ENCODE data around the gene MYO5A.

The MYO5A gene

GRCh38 chr15:52427804-52428203, 100.9 kb downstream of the MYO5A start (continued):
- no peak for TF ChIP-seq ZBTB6 (tag by site-specific recombination; IDR thresholded peaks at IDR 0.05)
- TF ChIP-seq ZBTB49 (tag by site-specific recombination; IDR thresholded peaks at IDR 0.05; ENCODE audit: low read depth): no peak
- no peak for TF ChIP-seq ZNF658 (tag by site-specific recombination; IDR thresholded peaks at IDR 0.05)
- TF ChIP-seq ZNF707 (tag by site-specific recombination; IDR thresholded peaks at IDR 0.05): peak; percentile 77; the same call in 1 of the 2 replicates
- TF ChIP-seq ZNF16 (tag by site-specific recombination; IDR thresholded peaks at IDR 0.05; ENCODE audit: low read depth): no peak
- 0 out of 2 replicates have a peak, but pooled peaks have one; percentile 29 for TF ChIP-seq ZBTB17 (tag by site-specific recombination; IDR thresholded peaks at IDR 0.05)
- no peak for TF ChIP-seq ZNF362 (tag by site-specific recombination; IDR thresholded peaks at IDR 0.05)
- no peak for TF ChIP-seq ZNF133 (tag by site-specific recombination; IDR thresholded peaks at IDR 0.05)
- TF ChIP-seq PRDM1 (tag by site-specific recombination; IDR thresholded peaks at IDR 0.05): peak; percentile 75; the same call in 1 of the 2 replicates
- TF ChIP-seq ZNF302 (tag by site-specific recombination; IDR thresholded peaks at IDR 0.05; ENCODE audit: low read depth): no peak

- H3K9me3 ChIP-seq (ENCODE audit: control insufficient read depth, insufficient read depth, low read depth, low read length): no peaks in the 10 kb centered on the region
- H3K27ac ChIP-seq (ENCODE audit: extremely low read depth, low read depth, low read length): no peak overlapping the region
- TF ChIP-seq ZNF121 (tag by site-specific recombination; IDR thresholded peaks at IDR 0.05) (peak; percentile 62; the same call in 1 of the 2 replicates), SALL2 (tag by site-specific recombination; IDR thresholded peaks at IDR 0.05; ENCODE audit: borderline replicate concordance) (no peak)
- no peaks in the 10 kb centered on the region for H3K4me1 ChIP-seq (ENCODE audit: control insufficient read depth, insufficient read depth, low read length)
- H3K4me3 ChIP-seq (ENCODE audit: low read depth, low read length): no peak overlapping the region
- ChIA-PET CTCF (interaction anchor here (0.5 kb wide), 1 partner anchor 211 kb away, joined by 3 read pairs; no protein-coding TSS in a partner anchor), POLR2A (no interaction called here)
- H3K36me3 ChIP-seq (ENCODE audit: control insufficient read depth in 2 of 2, insufficient read depth in 1 of 2, low read length in 2 of 2): no peaks in the 10 kb centered on the region
These were observed 103.7 kb downstream of the MYO5A start for GRCh38 chr15:52424856-52425431.

- Histone ChIP-seq H3K36me3 (ENCODE audit: control insufficient read depth in 2 of 2, insufficient read depth in 1 of 2, low read length in 2 of 2) (no peaks in the 10 kb centered on the region), H3K4me1 (ENCODE audit: control insufficient read depth, insufficient read depth, low read length) (no peaks in the 10 kb centered on the region), H3K27ac (ENCODE audit: extremely low read depth, low read depth, low read length) (no peak overlapping the region), H3K4me3 (ENCODE audit: low read depth, low read length) (no peak overlapping the region), H3K9me3 (ENCODE audit: control insufficient read depth, insufficient read depth, low read depth, low read length) (no peaks in the 10 kb centered on the region)
- POLR2A ChIA-PET: no interaction called here
- no peak for TF ChIP-seq ZBTB26 (tag by site-specific recombination; optimal IDR thresholded peaks at IDR 0.05)
- TF ChIP-seq ZBTB21 (tag by site-specific recombination; IDR thresholded peaks at IDR 0.05): no peak
- TF ChIP-seq ZNF335 (tag by site-specific recombination; conservative IDR thresholded peaks at IDR 0.05): no peak
- TF ChIP-seq ZNF133 (tag by site-specific recombination; IDR thresholded peaks at IDR 0.05): no peak
- no peak for TF ChIP-seq MZF1 (tag by site-specific recombination; IDR thresholded peaks at IDR 0.05; ENCODE audit: borderline replicate concordance)
- TF ChIP-seq ZNF610 (tag by site-specific recombination; IDR thresholded peaks at IDR 0.05; ENCODE audit: borderline replicate concordance): no peak
- TF ChIP-seq ZNF585B (tag by site-specific recombination; IDR thresholded peaks at IDR 0.05): no peak
- TF ChIP-seq MEIS1 (CRISPR knock-in tag; IDR thresholded peaks at IDR 0.05; ENCODE audit: borderline replicate concordance): no peak
- no peak for TF ChIP-seq ZNF324 (tag by site-specific recombination; IDR thresholded peaks at IDR 0.05)
- no peak for TF ChIP-seq ZNF280D (tag by site-specific recombination; IDR thresholded peaks at IDR 0.05)
- TF ChIP-seq KLF10 (tag by site-specific recombination; IDR thresholded peaks at IDR 0.05): no peak
- CTCF ChIA-PET: no interaction called here
These were observed 104.8 kb downstream of the MYO5A start for GRCh38 chr15:52423852-52424251.

All from HEK293 (cell line).